HEK293T (cell line): ENCODE data around the gene OXNAD1.

Experiments
- ARNT ChIP-seq: fragments of 450-650 bp; IDR thresholded peaks from 2 replicates; pipeline ENCODE4 v1.6.1; 2017; ENCODE audit warnings: mild to moderate bottlenecking
- BHLHE40 ChIP-seq: fragments of 450-650 bp; IDR thresholded peaks from 2 replicates; pipeline ENCODE4 v1.6.1; 2016; ENCODE audit warnings: mild to moderate bottlenecking, moderate library complexity, borderline replicate concordance
- FOXM1 ChIP-seq: fragments of 450-650 bp; IDR thresholded peaks from 2 replicates; pipeline ENCODE4 v1.6.1; 2017; ENCODE audit warnings: mild to moderate bottlenecking, borderline replicate concordance
- SP1 ChIP-seq: fragments of 450-650 bp; IDR thresholded peaks from 2 replicates; pipeline ENCODE4 v1.6.1; 2017
- ZNF384 ChIP-seq: fragments of 450-650 bp; IDR thresholded peaks from 2 replicates; pipeline ENCODE4 v1.6.1; 2016

- TF ChIP-seq SP1 (no peak), FOXM1 (no peak), BHLHE40 (no peak), ARNT (no peak), ZNF384 (no peak)
These were observed 37.1 kb downstream of the OXNAD1 start for GRCh38 chr3:16302082-16302631.
